Lower lobe of right lung (tissue), 2 donors: Measurements from ENCODE around the gene CARM1. TPM values are rescaled to one million over a fixed set of nuclear protein-coding genes. Genes with fewer than 3 reads are reported as not detected.
"Not testable (repeated sequence)": the region's sequence is repeated elsewhere in the genome, so short reads cannot be mapped to it uniquely, and the experiment has no call there.

Source experiments
- ATAC-seq, 2 donors: fragments of 200-7000 bp; cut with Tn5 transposase; one replicate each; pipeline ENCODE4 v1.9.1; 2020 to 2022; ENCODE audit warnings: mild to moderate bottlenecking in 2 of 2, moderate library complexity in 2 of 2
- DNase-seq: peaks from one replicate; pipeline ENCODE4 v3.0.0-alpha.2; 2020
- H3K27ac ChIP-seq: fragments of 200-600 bp; one replicate; pipeline ENCODE4 v1.8.0; 2022
- H3K27me3 ChIP-seq: fragments of 200-600 bp; one replicate; pipeline ENCODE4 v1.8.0; 2022; ENCODE audit warnings: low read depth
- H3K36me3 ChIP-seq: fragments of 200-600 bp; one replicate; pipeline ENCODE4 v1.8.0; 2022; ENCODE audit warnings: mild to moderate bottlenecking
- H3K4me1 ChIP-seq: fragments of 200-600 bp; one replicate; pipeline ENCODE4 v1.8.0; 2022
- H3K4me3 ChIP-seq: fragments of 200-600 bp; one replicate; pipeline ENCODE4 v1.8.0; 2022; ENCODE audit warnings: mild to moderate bottlenecking
- H3K9me3 ChIP-seq: fragments of 200-600 bp; one replicate; pipeline ENCODE4 v1.8.0; 2022
- intact Hi-C: fragments of 100-400 bp; cut with DNase I; formaldehyde crosslinking; loops from one replicate; pipeline ENCODE4 v1.11.0; 2022
- total RNA-seq: library from RNA; stranded (reverse); fragmentation: NEBNext Ultra II Directional; extraction: Animal tissue kit (Norgen Biotek cat#: 25700); gene quantifications from one replicate; pipeline ENCODE4 v1.2.1, GENCODE V29; 2021
- TF ChIP-seq, protein P1 (sequence below): fragments of 200-600 bp; IDR thresholded peaks from one replicate; pipeline ENCODE4 v1.8.0; 2022; ENCODE audit warnings: antibody characterized with exemption, mild to moderate bottlenecking
- donor health status: DM: no; HTN: yes; CAD: no; lungs with severe emphysema.

CARM1 gene
- total RNA-seq, 1 donor from 2014 or later = 27.5 TPM

DNA sequence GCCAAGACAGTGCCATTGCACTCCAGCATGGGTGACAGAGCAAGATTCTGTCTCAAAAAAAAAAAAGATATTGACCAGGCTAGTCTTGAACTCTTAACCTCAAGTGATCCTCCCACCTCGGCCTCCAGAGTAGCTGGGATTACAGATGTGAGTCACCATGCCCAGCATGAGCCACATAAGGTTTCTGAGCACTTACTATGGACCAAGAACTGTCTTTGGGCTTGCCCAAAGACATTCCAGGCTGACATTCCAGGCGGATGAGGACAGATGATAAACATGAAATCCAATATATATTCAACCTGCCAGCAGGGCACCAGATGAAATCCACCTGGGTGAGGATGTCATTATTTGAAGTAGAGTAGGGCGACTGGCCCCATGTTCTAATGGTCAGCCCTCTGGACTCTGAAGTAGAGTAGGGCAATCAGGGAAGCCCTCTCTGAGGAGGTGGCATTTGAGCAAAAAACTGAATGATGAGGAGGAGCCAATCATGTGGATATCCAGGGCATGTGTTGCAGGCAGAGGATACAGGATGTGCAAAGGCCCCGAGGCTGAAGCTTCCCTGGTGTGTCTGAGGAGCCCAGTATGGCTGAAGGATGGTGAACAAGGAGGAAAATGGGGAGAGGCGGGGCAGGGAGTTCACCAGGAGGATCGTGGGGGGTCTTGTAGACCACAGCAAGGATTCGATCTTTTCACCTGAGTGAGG lies 19.1 kb upstream of the CARM1 start:
- intact Hi-C loops = no loop called here
- DNase-seq = no peak
- Histone ChIP-seq H3K27me3 (peaks cover 3% of the 10 kb centered on the region), H3K4me1 (no peaks in the 10 kb centered on the region), H3K36me3 (no peaks in the 10 kb centered on the region), H3K27ac (no peak overlapping the region), H3K4me3 (no peak overlapping the region), H3K9me3 (no peaks in the 10 kb centered on the region)
- no peak for ATAC-seq
- TF ChIP-seq, protein P1, sequence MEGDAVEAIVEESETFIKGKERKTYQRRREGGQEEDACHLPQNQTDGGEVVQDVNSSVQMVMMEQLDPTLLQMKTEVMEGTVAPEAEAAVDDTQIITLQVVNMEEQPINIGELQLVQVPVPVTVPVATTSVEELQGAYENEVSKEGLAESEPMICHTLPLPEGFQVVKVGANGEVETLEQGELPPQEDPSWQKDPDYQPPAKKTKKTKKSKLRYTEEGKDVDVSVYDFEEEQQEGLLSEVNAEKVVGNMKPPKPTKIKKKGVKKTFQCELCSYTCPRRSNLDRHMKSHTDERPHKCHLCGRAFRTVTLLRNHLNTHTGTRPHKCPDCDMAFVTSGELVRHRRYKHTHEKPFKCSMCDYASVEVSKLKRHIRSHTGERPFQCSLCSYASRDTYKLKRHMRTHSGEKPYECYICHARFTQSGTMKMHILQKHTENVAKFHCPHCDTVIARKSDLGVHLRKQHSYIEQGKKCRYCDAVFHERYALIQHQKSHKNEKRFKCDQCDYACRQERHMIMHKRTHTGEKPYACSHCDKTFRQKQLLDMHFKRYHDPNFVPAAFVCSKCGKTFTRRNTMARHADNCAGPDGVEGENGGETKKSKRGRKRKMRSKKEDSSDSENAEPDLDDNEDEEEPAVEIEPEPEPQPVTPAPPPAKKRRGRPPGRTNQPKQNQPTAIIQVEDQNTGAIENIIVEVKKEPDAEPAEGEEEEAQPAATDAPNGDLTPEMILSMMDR = no peak

DNA sequence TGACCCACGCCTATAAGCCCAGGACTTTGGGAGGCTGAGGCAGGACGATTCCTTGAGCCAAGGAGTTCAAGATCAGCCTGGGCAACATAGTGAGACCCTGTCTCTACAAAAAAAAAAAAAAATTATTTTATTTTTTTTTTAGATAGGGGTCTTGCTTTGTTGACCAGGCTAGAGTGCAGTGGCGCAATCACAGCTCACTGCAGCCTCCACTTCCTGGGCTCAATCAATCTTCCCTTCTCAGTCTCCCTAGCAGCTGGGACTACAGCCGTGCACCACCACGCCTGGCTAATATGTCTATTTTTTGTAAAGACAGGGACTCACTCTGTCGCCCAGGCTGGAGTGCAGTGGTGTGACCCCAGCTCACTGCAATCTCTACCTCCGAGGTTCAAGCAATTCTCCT lies 18.4 kb upstream of the CARM1 start:
- Histone ChIP-seq H3K36me3 (no peaks in the 10 kb centered on the region), H3K27ac (no peak overlapping the region), H3K27me3 (peaks cover 3% of the 10 kb centered on the region), H3K4me3 (no peak overlapping the region), H3K9me3 (no peaks in the 10 kb centered on the region), H3K4me1 (no peaks in the 10 kb centered on the region)
- intact Hi-C loops = no loop called here
- TF ChIP-seq, protein P1 = no peak
- ATAC-seq = no peak
- no peak for DNase-seq

DNA sequence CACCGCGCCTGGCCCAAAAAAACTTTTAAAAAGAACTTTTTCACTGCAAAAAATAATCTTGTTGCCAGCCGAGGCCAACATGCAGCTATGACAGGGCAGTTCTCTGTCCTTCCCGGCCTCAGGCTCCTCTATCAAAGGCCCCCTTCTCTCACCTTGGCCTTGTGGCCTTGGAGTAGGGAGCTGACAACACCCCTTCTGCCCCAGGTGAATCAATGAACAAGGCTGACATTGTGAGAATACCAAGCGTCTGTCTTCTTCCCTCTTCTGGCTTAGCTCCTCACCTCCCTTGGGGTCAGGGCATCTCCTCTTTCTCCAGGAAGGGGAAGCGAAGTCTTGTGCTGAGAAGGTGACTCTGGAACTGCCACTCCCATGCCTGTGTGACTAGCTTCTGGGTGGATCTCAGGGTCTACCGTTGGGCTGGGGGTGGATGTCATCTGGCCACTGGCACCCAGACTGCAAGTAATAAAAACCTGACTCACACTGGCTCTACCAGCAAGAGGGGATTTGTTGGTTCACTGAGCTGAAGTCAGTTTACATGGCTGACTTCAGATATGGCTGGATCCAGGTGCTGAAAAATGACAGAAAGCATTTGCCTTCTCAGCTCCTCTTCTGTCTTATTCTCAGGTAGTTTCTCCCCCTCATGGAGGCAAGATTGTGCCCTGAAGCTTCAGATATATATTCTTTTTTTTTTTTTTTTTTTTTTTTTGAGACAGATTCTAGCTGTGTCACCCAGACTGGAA lies 16.8 kb upstream of the CARM1 start:
- Histone ChIP-seq H3K27me3 (peaks cover 3% of the 10 kb centered on the region), H3K4me3 (no peak overlapping the region), H3K36me3 (no peaks in the 10 kb centered on the region), H3K9me3 (no peaks in the 10 kb centered on the region), H3K4me1 (no peaks in the 10 kb centered on the region), H3K27ac (no peak overlapping the region)
- no peak for ATAC-seq
- TF ChIP-seq, protein P1 = no peak
- DNase-seq = no peak
- intact Hi-C loops = no loop called here

DNA sequence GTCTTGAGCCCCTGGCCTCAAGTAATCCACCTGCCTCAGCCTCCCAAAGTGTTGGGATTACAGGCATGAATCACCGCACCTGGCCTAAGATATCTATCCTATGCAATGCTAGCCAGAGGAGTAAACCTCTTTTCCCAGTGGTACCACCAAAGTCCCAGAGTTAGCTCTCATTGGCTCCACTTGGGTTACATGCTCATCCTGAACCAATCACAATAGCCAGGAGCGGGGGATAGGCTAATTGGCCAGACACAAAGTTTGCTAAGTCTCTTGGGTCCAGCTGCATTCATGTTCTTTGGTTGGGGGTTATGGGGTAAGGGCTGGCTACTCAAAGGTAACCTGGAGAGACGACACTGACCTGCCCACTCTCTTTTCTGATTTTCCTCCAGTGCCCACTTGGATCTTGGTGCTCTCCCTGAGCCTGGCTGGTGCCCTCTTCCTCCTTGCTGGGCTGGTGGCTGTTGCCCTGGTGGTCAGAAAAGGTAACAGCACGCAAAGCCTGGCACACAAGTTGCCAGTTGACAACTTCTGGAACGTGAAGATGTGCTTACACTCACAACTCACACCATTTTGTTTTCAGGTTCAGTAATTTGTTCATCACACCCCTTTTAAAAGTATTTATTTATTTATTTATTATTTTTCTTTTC lies 15.4 kb upstream of the CARM1 start:
- TF ChIP-seq, protein P1 = peak; percentile 48
- ATAC-seq (peak in 1 of 2 donors; percentile 59), DNase-seq (no peak)
- no peak overlapping the region for H3K27ac ChIP-seq
- no peaks in the 10 kb centered on the region for H3K36me3 ChIP-seq
- H3K4me3 ChIP-seq = no peak overlapping the region
- intact Hi-C loops = no loop called here
- H3K4me1 ChIP-seq = no peaks in the 10 kb centered on the region
- H3K27me3 ChIP-seq = no peaks in the 10 kb centered on the region
- no peaks in the 10 kb centered on the region for H3K9me3 ChIP-seq

DNA sequence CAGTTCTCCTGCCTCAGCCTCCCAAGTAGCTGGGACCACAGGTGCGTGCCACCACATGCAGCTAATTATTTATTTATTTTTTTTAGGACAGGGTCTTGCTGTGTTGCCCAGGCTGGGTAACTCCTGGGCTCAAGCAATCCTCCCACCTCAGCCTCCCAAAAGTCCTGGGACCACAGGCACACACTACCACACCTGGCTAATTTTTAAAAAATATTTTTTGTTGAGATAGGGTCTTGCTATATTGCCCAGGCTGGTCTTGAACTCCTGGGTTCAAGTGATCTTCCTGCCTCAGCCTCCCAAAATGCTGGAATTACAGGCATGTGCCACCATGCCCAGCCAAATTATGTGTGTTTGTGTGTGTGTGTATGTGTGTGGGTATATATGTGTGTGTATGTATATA lies 14.5 kb upstream of the CARM1 start:
- intact Hi-C loops, ATAC-seq, DNase-seq, H3K27ac ChIP-seq, H3K27me3 ChIP-seq, H3K4me1 ChIP-seq, H3K9me3 ChIP-seq, H3K4me3 ChIP-seq, H3K36me3 ChIP-seq: not testable (repeated sequence)
